HG02943 (cell line): ENCODE measurements around the gene PHYKPL.
"Not testable (repeated sequence)": the region's sequence is repeated elsewhere in the genome, so short reads cannot be mapped to it uniquely, and the experiment has no call there.

Experiments
- ATAC-seq: cut with Tn5 transposase; IDR thresholded peaks from one replicate; pipeline ENCODE4 v1.9.1; 2021; ENCODE audit warnings: mild to moderate bottlenecking, low read depth, moderate library complexity; ENCODE audit not compliant: unreplicated experiment

The PHYKPL gene

GRCh38 chr5:178266581-178266980 lies 34.0 kb upstream of the PHYKPL start:
- ATAC-seq: no peak

DNA sequence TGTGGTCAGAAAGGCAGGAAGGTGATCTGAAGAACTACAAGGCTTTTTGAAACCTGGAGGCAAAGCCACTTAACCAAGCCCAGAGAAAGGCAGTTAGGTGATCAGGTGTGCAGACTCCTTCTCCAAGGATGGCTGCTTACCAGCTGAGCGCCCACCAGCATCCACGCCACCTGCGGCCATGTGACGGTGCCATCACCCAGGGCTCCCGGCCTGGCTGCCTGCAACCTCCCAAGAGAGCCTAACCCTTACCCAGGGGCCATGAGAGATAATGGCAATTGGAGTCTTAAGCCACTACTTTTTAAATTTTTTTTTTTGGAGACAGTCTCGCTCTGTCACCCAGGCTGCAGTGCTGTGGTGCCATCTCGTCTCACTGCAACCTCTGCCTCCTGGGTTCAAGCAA lies 33.1 kb upstream of the PHYKPL start:
- no peak for ATAC-seq

DNA sequence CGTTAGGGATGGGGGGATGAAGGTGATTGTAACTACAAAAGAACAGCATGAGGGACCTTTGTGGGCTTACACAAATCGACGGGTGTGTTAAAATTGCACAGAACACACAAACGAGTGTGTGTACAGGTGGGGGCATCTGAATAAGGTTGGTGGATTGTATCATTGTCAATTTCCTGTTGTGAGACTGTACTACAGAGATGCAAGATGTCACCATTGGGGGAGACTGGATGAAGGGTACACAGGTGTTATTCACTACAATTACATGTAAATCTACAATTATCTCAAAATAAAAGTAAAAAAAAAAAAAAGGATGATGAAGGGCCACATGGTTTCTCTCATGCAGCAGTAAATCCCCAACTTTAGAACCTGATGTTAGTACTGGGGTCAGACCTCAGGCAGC lies 31.4 kb upstream of the PHYKPL start:
- ATAC-seq: no peak

- no peak for ATAC-seq
Observed at GRCh38 chr5:178261666-178262600, 29.3 kb upstream of the PHYKPL start.

DNA sequence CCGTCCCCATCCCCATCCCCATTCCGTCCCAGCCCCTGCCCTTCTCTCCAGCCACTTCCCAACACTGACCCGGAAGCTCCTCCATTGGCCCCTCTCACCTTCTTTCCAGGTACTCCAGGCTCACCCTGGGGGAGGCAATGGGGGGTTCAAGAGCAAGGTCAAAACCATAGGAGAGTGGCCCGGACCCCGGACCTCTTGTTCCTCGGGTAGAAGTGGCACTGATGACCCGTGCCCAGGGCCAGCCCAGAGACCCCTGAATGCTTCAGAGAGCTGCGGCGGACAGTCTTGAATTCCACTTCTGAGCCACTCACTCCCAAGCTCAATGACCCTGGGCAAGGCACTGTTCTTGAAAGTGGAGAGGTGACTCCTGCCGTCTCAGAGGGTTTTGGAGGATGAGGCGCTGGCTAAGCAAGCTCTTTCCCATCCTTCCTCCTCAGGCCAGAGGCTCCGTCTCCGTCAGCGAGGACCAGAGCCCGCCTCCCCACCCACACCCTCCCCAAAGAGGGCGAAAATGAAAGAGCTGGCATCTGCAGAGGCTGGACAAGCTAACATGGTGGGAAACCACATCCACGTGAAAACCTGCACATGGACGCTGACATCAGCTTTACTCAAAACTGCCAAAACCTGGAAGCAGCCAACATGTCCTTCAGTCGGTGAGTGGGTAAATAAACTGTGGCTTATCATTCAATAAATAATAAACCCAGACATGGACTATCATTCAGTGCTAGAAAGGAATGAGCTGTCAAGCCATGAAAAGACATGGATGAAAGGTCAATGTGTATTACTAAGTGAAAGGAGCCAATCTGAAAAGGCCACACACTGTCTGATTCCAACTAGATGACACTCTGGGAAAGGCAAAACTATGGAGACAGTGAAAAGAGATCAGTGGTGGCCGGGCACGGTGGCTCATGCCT lies 27.3 kb upstream of the PHYKPL start:
- ATAC-seq: no peak

GRCh38 chr5:178257650-178258049 lies 25.0 kb upstream of the PHYKPL start:
- ATAC-seq: no peak

DNA sequence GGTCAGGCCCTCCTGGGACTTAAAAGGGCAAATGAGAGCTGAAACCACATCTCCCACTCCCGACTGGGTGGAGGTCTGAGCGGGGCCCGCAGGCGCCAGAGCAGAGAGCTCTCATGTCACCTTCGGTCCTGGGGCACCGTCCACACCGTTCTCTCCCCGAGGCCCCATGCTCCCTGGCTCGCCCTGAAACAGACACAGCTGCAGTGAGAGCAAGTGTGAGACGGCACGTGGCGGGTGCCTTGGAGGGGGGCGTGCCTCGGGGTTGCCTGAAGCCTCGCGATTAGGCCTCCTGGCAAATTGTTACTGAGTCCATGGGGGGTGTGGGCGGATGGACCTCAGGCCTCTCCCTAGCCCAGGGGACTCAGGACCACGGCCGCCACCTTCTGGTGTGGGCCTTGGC lies 24.1 kb upstream of the PHYKPL start:
- no peak for ATAC-seq

DNA sequence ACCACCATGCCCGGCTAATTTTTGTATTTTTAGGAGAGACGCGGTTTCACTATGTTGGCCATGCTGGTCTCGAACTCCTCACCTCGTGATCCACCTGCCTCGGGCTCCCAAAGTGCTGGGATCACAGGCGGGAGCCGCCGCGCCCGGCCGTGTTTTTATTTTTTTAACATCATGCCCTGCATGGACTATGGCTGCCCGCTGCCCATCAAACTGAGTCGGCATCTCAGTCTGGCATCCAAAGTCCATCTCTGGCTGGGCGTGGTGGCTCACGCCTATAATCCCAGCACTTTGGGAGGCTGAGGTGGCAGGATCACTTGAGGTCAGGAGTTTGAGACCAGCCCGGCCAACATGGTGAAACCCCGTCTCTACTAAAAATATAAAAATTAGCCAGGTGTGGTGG lies 21.0 kb upstream of the PHYKPL start:
- not testable (repeated sequence) for ATAC-seq

DNA sequence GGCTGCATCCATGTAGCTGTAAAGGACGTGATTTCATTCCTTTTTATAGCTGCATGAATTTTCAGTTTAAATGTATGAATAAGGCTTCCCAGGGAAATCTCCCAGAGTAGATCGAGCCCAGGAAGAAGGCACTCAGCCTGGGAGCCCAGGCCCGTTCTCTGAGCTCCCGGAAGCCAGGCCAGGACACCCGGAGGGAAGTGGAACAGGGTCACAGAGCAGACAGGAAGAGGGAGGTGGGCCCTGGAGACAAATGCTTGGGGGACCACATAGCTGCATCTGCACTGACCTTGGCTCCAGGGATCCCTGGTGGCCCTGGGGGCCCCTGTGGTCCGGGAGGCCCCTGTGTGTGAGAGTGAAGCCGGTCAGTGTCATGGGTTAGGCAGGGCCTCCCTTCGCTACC lies 19.7 kb upstream of the PHYKPL start:
- no peak for ATAC-seq

DNA sequence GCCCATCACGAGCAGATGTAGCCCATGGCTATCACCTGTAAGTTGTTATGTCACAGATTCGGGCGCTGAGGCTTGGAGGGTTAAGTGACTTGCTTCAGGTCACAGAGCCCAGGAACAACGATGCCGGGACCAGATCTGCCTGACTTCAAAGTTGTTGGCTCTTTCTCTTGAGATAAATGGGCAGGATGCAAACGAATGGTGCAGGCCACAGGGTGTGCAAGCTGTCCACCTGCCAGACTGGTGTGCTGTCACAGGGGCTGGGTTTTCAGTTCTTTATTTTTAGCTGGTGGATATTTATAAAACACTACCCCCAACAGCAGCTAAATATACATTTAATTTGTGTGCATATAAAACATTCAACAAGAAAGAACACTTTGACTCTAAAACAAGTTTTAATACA lies 17.7 kb upstream of the PHYKPL start:
- no peak for ATAC-seq

DNA sequence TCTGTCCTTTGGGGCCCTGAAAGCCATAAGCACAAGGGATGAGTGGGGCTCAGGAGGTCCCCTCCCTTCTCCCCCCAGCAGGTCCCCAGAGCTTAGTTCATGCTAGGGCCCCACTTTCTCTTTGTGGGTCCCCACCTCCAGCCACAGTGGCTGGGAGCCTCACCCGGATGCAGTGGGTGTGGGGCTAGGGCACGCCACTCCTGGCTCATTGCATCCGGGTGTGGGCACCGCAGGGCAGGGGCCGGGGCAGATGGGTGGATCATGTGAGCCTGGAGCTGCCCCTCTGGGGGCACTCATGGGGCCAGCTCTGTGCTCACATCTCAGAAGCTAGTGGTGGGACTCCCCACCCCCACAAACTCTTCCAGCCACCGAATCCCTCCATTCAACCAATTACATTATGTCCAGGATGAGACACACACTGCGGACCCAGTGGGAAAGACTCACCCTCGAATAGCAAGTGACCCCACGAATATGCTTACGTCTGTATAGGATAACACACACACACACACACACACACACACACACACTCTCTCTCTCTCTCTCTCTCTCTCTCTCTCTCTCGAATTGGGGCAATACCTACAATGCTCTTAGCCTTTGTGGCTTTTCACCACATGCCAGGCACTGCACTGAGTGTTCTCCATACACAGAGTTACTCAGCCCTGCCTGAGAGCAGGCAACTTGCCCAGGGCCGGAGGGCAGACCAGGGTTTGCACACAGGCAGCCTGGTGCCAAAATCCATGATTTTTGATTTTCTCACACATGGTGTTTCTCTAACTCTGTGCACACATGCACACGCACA lies 16.8 kb upstream of the PHYKPL start:
- no peak for ATAC-seq

GRCh38 chr5:178248750-178249149 lies 16.1 kb upstream of the PHYKPL start:
- no peak for ATAC-seq

DNA sequence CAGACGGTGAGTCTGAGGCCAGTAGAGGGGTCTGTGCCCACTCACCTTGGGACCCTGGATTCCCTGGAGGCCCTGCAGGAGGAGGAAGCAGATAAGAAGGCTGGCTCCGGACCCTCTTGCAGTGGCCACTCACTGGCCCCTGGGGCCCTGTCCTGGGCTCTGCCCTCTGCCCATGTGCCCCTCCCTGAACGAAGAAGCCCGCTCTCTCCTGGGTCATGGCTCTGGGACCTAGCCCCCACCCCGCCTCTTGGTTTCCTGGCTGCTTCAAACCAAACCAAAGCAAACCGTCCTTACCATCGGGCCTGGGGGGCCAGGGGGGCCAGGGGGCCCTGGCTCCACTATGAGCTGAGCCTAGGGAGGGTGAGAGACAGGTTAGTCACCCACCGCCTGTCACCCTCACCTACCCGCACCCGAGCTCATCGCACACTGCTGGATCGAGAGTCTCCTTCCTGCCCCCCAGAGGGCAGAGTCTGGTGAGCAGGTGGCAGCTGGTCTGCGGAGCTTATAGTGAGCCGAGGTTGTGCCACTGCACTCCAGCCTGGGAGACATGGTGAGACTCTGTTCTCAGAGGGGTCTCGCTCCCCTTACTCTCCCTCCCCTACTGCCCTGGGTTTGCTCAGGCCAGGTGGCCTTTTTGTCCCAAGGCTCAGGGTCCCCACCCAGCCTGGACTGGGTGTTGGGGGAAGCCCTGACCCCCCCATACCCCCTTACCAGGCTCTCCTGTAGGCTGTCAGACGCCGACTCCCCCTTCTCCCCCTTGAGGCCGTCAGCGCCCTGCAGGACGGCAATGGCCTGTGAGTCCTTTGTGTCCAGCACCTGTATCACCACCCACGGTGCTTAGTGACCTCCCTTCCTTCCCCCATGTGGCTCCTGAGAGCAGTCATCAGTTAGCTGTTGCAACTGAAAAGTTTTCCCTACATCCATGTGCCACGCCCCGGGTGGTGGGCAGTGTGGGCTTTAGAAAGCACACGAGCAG lies 15.2 kb upstream of the PHYKPL start:
- no peak for ATAC-seq

DNA sequence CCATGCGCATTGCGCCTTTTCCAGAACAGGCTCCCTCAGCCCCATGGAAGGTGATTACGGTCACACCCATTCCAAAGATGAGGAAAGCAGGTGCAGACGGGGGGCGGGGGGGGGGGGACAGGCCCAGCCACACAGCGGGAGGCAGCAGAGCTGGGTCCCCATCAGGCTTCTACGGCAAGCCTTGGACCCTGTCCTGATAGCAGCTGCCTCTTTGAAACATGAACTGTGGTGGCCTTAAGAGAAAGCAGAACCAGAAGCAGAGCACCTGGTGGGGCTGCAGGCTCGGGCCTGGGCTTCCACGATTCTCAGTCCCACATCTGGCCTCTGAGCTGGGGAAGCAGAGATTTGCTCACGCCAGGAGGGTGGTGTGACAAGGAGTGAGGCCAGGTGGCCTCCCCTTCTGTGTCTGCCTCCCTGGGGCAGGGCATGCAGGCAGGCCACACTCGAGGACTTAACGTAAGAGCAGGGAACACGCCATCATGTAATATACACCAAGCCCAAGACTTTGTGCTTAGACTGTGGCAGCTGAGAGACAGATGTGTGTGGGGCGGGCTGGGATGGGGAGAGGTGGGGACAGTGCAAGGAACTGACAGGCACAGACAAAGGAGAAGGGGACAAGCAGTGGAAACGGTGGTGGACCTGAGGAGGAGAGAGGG lies 14.2 kb upstream of the PHYKPL start:
- ATAC-seq: no peak

DNA sequence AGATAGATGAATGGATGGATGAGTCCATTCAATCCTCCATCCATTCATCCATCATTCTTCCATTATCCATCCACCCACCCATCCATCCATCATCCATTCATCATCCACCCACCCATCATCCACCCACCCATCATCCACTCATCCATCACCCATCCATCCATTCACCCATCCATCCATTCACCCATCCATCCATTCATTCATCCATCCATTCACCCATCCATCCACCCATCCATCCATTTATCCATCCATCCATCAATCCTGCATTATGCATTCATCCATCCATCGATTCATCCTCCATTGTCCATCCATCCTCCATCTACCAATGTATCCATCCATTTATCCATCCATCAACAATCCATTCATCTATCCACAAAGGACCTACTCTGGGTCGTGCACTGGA lies 12.8 kb upstream of the PHYKPL start:
- ATAC-seq: no peak

DNA sequence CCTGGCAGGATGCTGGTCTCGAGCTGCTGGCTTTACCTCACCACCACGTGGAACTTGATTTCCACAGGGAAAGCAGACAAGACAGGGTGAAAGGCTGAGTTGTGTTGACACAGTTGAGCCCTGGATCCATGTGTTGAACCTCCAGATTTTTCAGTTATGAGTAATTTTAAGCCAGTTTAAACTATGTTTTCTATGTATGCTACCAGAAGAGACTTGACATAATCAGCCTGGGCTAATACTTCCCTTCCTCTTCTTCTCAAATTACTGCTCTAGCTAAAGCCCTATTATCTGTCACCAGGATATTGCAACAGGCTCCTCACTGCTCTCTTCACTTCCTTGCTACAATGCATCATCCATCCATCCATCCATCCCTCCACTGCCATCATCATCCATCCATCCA lies 12.0 kb upstream of the PHYKPL start:
- ATAC-seq: no peak

DNA sequence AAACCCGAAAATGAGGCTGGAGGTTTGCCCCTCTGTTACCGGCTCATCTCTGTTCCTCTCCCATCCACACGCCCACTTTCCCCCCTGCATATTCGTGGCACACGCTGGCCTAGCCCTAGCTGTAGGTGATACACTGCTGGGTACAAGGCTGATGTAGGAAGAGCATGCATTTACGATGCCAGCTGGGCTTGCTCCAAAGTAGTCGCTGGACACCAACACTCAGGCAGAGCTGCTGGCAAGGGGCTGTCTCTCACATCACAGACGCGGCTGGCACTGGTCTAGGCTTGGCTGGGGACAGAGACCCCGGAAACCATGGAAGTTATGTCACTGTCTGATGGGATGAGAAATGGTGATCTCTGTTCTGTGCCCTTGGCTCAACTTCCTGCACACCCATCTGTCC lies 9.8 kb upstream of the PHYKPL start:
- no peak for ATAC-seq

- ATAC-seq: no peak
Observed at GRCh38 chr5:178241688-178242231, 9.2 kb upstream of the PHYKPL start.

- ATAC-seq: no peak
Observed at GRCh38 chr5:178241231-178241663, 8.6 kb upstream of the PHYKPL start.
